Measurements from ENCODE around the gene CPEB4. TPM values are rescaled to one million over a fixed set of nuclear protein-coding genes. Genes with fewer than 3 reads are reported as not detected.

Gene CPEB4
- total RNA-seq, 2 donors from 2014 or later, result 13.3 to 15.6 TPM

GRCh38 chr5:173923218-173924095 lies 35.3 kb downstream of the CPEB4 start:
- Mint-ChIP-seq H3K4me1 (peaks cover 7% of the 10 kb centered on the region), H3K27ac (no peak overlapping the region), H3K9me3 (no peaks in the 10 kb centered on the region), H3K27me3 (no peaks in the 10 kb centered on the region), H3K4me3 (no peak overlapping the region), H3K36me3 (ENCODE audit: low read depth) (no peaks in the 10 kb centered on the region)
- ATAC-seq (replicated peaks), result no peak

- H3K36me3 Mint-ChIP-seq (ENCODE audit: low read depth), result no peaks in the 10 kb centered on the region
These were observed 36.8 kb downstream of the CPEB4 start for GRCh38 chr5:173924899-173925298.

GRCh38 chr5:173925449-173926071 lies 37.4 kb downstream of the CPEB4 start:
- no peak overlapping the region for H3K27ac Mint-ChIP-seq
- no peaks in the 10 kb centered on the region for H3K27me3 Mint-ChIP-seq
- H3K36me3 Mint-ChIP-seq (ENCODE audit: low read depth), result no peaks in the 10 kb centered on the region
- no peak for ATAC-seq (replicated peaks)
- H3K4me3 Mint-ChIP-seq, result no peak overlapping the region
- H3K4me1 Mint-ChIP-seq, result peaks cover 7% of the 10 kb centered on the region
- no peaks in the 10 kb centered on the region for H3K9me3 Mint-ChIP-seq

More at GRCh38 chr5:173924899-173925298, 36.8 kb downstream of the CPEB4 start:
- no peak for ATAC-seq (replicated peaks)
- peak overlapping the region; percentile 31 for H3K27ac Mint-ChIP-seq
- H3K27me3 Mint-ChIP-seq, result no peaks in the 10 kb centered on the region
- peaks cover 7% of the 10 kb centered on the region for H3K4me1 Mint-ChIP-seq
- no peaks in the 10 kb centered on the region for H3K9me3 Mint-ChIP-seq
- no peak overlapping the region for H3K4me3 Mint-ChIP-seq

- Mint-ChIP-seq H3K27ac (no peak overlapping the region), H3K36me3 (ENCODE audit: low read depth) (peaks cover under 1% of the 10 kb centered on the region), H3K9me3 (no peaks in the 10 kb centered on the region), H3K4me3 (no peak overlapping the region), H3K4me1 (peaks cover 7% of the 10 kb centered on the region), H3K27me3 (no peaks in the 10 kb centered on the region)
- ATAC-seq (replicated peaks), result no peak
These were observed 38.2 kb downstream of the CPEB4 start for GRCh38 chr5:173926359-173926758.

- peaks cover 7% of the 10 kb centered on the region for H3K4me1 Mint-ChIP-seq
- no peaks in the 10 kb centered on the region for H3K9me3 Mint-ChIP-seq
- peaks cover 19% of the 10 kb centered on the region for H3K36me3 Mint-ChIP-seq (ENCODE audit: low read depth)
- no peaks in the 10 kb centered on the region for H3K27me3 Mint-ChIP-seq
- no peak overlapping the region for H3K4me3 Mint-ChIP-seq
- ATAC-seq (replicated peaks), result no peak
- no peak overlapping the region for H3K27ac Mint-ChIP-seq
These were observed 40.9 kb downstream of the CPEB4 start for GRCh38 chr5:173928871-173929574.

GRCh38 chr5:173932695-173933139 lies 44.6 kb downstream of the CPEB4 start:
- peaks cover 27% of the 10 kb centered on the region for H3K36me3 Mint-ChIP-seq (ENCODE audit: low read depth)
- H3K4me3 Mint-ChIP-seq, result no peak overlapping the region
- no peaks in the 10 kb centered on the region for H3K9me3 Mint-ChIP-seq
- H3K27ac Mint-ChIP-seq, result no peak overlapping the region
- H3K4me1 Mint-ChIP-seq, result no peaks in the 10 kb centered on the region
- ATAC-seq (replicated peaks), result no peak
- no peaks in the 10 kb centered on the region for H3K27me3 Mint-ChIP-seq

GRCh38 chr5:173933901-173934300 lies 45.8 kb downstream of the CPEB4 start:
- peaks cover 32% of the 10 kb centered on the region for H3K36me3 Mint-ChIP-seq (ENCODE audit: low read depth)
- ATAC-seq (replicated peaks), result no peak
- no peaks in the 10 kb centered on the region for H3K9me3 Mint-ChIP-seq

GRCh38 chr5:173935396-173935795 lies 47.2 kb downstream of the CPEB4 start:
- Mint-ChIP-seq H3K27ac (no peak overlapping the region), H3K27me3 (no peaks in the 10 kb centered on the region), H3K36me3 (ENCODE audit: low read depth) (peaks cover 32% of the 10 kb centered on the region), H3K4me3 (no peak overlapping the region), H3K9me3 (no peaks in the 10 kb centered on the region), H3K4me1 (no peaks in the 10 kb centered on the region)
- ATAC-seq (replicated peaks), result no peak

More at GRCh38 chr5:173933901-173934300, 45.8 kb downstream of the CPEB4 start:
- H3K27ac Mint-ChIP-seq, result no peak overlapping the region
- H3K4me1 Mint-ChIP-seq, result no peaks in the 10 kb centered on the region
- no peak overlapping the region for H3K4me3 Mint-ChIP-seq
- H3K27me3 Mint-ChIP-seq, result no peaks in the 10 kb centered on the region

- Mint-ChIP-seq H3K27me3 (no peaks in the 10 kb centered on the region), H3K4me1 (no peaks in the 10 kb centered on the region), H3K4me3 (no peak overlapping the region), H3K9me3 (no peaks in the 10 kb centered on the region), H3K27ac (no peak overlapping the region), H3K36me3 (ENCODE audit: low read depth) (peaks cover 18% of the 10 kb centered on the region)
- ATAC-seq (replicated peaks), result no peak
These were observed 52.1 kb downstream of the CPEB4 start for GRCh38 chr5:173940269-173940668.

GRCh38 chr5:173941102-173941501 lies 53.0 kb downstream of the CPEB4 start:
- Mint-ChIP-seq H3K27me3 (no peaks in the 10 kb centered on the region), H3K27ac (no peak overlapping the region), H3K9me3 (no peaks in the 10 kb centered on the region), H3K4me3 (no peak overlapping the region), H3K36me3 (ENCODE audit: low read depth) (peaks cover 27% of the 10 kb centered on the region), H3K4me1 (no peaks in the 10 kb centered on the region)
- ATAC-seq (replicated peaks), result no peak

- Mint-ChIP-seq H3K27ac (no peak overlapping the region), H3K36me3 (ENCODE audit: low read depth) (peaks cover 34% of the 10 kb centered on the region), H3K4me1 (peaks cover 4% of the 10 kb centered on the region), H3K9me3 (no peaks in the 10 kb centered on the region), H3K27me3 (no peaks in the 10 kb centered on the region), H3K4me3 (no peak overlapping the region)
- no peak for ATAC-seq (replicated peaks)
These were observed 53.7 kb downstream of the CPEB4 start for GRCh38 chr5:173941758-173942401.

GRCh38 chr5:173944511-173944910 lies 56.4 kb downstream of the CPEB4 start:
- ATAC-seq (replicated peaks), result no peak
- Mint-ChIP-seq H3K4me3 (no peak overlapping the region), H3K36me3 (ENCODE audit: low read depth) (peaks cover 55% of the 10 kb centered on the region), H3K9me3 (no peaks in the 10 kb centered on the region), H3K27me3 (no peaks in the 10 kb centered on the region), H3K27ac (no peak overlapping the region), H3K4me1 (peaks cover 7% of the 10 kb centered on the region)

GRCh38 chr5:173945160-173945559 lies 57.0 kb downstream of the CPEB4 start:
- peaks cover 7% of the 10 kb centered on the region for H3K4me1 Mint-ChIP-seq
- no peaks in the 10 kb centered on the region for H3K9me3 Mint-ChIP-seq
- no peak overlapping the region for H3K27ac Mint-ChIP-seq
- no peaks in the 10 kb centered on the region for H3K27me3 Mint-ChIP-seq
- H3K4me3 Mint-ChIP-seq, result no peak overlapping the region
- ATAC-seq (replicated peaks), result no peak
- peaks cover 62% of the 10 kb centered on the region for H3K36me3 Mint-ChIP-seq (ENCODE audit: low read depth)

GRCh38 chr5:173946323-173946722 lies 58.2 kb downstream of the CPEB4 start:
- Mint-ChIP-seq H3K27ac (no peak overlapping the region), H3K9me3 (no peaks in the 10 kb centered on the region), H3K4me1 (peaks cover 7% of the 10 kb centered on the region), H3K36me3 (ENCODE audit: low read depth) (peaks cover 70% of the 10 kb centered on the region), H3K27me3 (no peaks in the 10 kb centered on the region), H3K4me3 (no peak overlapping the region)
- ATAC-seq (replicated peaks), result no peak
